ENCODE data around the gene NCK2.

Gene NCK2

DNA sequence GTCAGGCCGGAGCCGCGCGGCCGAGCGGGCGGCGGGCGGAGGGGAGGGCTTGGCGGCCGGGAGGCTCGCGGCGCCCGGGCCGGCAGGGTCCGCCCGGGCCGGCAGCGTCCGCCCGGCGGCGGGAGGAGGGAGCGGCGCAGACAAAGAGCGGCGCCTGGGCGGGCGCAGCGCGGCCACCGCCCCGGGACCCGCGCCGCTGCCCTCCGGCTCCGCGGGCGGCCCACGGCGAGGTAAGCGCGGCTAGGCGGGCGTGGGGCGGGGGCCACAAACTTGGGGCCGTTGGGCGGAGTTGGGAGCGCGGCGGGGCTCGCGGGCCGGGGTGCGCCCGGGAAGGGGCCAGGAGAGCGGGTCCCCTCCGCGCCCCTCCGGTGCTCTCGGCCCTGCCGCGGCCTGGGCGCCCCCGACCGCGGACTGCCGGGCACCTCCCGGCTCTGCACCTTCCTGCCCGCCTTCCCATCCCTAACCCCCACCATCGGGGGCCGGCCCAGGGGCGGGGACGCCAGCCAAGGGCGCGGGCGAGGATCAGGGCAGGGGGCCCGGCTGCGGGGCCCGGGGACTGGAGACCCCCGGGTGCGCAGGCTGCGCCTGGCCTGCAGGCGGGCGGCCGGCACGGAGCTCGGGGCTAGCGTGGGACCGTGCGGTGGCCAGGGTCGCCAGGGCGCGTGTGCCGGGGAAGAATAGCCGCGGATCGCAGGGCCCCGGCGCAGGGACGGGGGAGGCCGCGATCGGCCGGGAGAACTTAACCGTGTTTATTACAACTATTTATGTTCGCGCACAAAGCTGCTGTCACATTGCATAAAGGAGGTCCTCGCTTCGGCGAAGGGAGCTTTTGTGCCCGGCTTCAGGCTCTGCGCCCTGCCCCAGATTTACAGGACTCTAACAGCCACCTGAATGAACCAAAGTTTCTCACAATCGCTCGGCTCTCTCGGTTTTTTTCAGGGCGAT, at the start of gene NCK2:
Gene NCK2 (plus strand): TSS at position 4 of the 945 bp plus-strand sequence. CDS start 110,152 bp downstream, outside the sequence.
- DNase-seq (ENCODE audit: low read depth in 3 of 3, low spot score in 1 of 3) = no peak

DNA sequence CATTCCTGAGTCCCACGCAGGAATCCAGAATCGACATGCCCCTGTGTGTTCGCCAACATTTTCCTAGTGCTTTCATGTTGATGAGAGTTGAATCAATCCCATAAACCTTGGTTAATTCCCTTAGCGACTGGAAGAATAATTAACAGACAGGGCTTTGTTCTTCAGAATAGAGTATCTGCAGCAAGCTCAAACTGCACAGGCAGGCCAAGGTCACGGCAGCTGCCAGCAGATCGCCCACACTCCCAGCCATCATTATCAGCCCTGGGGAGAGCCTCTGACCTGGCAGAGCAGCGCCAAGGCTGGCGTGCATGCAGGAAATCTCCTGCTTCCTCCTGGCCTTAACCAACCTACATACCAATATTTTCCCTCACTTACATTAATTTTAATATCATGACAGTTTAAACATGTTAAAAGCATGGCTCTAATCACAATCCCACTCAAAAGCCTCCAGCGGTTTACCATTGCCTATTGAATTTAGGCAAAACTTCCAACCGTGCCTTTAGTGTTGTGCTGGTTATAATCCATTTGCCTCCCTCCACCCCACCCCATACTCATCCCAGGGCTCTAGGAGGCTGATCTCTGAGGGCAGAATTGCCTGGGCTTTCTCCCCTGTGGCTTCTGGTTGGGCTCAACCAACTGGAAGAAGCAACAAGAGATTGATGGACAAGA, 46.8 kb upstream of the NCK2 start:
- DNase-seq (ENCODE audit: low read depth in 3 of 3, low spot score in 1 of 3) = no peak

DNA sequence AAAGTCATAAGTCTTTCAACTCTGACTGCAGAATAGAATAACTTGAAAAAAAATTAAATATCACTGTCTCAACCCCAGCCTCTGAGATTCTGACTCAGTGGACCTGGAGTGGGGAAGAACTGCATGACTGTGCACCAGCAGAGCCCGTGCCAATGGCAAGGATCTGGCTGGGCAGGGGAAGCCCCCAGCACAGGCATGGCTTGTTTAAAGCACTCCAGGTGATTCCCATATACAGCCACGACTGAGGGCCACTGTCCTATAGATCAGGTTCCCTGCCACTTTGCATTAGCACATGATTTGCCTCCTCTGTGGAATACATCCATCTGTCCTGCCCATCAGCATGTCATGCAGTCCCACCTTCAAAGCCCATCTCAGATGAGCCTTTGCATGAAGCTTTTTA, 45.9 kb upstream of the NCK2 start:
- DNase-seq (ENCODE audit: low read depth in 3 of 3, low spot score in 1 of 3) = no peak

DNA sequence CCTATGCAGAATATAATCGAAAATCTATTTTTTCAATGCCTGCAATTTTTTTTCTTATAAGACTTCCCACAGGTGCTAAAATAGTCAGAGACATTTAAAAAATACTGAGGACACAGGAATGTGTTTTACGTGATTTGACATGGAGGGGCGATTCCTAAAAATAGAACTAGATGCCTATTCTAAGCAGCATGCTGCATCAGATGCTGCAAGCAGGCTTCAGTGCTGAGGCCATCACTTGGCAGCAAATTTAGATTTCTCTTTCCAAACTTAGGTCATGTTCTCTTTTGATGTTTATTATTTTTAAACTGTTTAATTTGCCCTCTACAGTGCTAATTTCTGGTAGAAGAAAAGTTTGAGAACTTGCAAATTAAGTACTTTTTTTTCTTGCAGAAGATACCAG, 43.7 kb upstream of the NCK2 start:
- no peak for DNase-seq (ENCODE audit: low read depth in 3 of 3, low spot score in 1 of 3)

DNA sequence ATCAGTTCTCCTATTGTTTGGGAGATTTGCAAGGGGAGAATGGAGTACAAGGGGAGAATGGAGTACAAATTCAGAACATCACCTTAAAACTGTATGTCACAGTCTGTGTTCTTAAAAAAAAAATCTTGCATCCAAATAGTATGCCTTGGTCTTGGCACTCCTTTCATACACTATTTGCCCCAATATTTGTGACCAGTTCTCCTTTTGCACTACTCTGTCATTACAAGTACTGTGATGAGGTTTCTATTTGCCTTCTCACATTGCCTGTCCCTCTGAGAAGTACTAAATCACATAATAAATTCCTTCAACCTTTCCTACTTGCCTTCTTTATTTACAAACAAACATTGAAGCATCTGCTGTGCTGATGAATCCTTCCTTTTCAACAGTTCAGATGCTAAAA, 36.0 kb upstream of the NCK2 start:
- no peak for DNase-seq (ENCODE audit: low read depth in 3 of 3, low spot score in 1 of 3)

DNA sequence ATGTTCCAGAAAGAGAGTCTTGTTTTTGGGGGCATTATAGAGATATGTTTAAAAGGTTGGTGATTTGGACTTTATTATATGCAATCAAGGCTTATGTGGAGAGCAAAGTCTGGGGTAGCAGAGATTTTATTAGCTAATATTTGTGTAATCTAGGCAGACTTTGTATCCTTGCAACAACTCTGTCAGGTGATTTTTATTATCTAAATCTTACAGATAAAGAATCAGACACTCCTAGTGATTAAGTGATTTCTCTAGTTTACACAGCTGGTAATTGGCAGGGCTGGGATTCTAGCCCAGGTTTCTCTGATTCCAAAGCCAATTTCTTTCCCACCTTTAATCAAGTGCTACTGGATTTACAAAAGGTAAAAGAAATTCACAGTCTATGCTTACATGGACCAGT, 33.3 kb upstream of the NCK2 start:
- no peak for DNase-seq (ENCODE audit: low read depth in 3 of 3, low spot score in 1 of 3)

DNA sequence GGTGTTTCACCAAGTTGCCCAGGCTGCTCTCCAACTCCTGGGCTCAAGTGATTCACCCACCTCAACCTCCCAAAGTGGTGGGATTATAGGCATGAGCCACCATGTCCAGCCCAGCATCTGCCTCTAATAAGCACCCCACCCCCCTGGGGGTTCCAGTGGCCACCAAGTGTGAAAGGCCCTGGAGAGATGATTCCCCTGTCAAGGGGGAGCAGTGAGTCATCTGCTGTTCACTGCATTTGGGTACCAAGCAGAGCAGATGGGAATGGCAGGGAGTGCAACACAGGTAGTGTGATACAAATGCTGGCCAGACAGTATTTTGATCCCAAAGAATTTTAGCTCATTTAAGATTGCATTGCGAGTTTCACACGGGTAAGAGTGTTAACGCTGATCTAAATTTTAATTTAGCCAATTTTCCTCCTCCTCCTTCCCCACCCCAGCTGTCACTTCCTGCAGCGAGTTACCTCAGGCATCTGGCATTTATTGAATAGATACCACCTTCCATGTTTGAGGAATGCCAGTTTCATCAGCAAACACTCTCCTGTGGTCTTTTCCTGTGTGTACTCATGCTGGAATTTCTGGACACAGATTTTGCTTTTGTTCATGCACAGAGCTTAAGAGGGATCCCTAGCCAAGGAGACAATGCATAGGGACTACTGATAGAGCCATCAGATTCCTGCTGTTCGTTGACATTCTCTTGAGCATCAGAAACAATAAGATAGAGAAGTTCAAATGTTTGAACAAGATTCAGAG, 32.4 kb upstream of the NCK2 start:
- DNase-seq (ENCODE audit: low read depth in 3 of 3, low spot score in 1 of 3) = no peak

DNA sequence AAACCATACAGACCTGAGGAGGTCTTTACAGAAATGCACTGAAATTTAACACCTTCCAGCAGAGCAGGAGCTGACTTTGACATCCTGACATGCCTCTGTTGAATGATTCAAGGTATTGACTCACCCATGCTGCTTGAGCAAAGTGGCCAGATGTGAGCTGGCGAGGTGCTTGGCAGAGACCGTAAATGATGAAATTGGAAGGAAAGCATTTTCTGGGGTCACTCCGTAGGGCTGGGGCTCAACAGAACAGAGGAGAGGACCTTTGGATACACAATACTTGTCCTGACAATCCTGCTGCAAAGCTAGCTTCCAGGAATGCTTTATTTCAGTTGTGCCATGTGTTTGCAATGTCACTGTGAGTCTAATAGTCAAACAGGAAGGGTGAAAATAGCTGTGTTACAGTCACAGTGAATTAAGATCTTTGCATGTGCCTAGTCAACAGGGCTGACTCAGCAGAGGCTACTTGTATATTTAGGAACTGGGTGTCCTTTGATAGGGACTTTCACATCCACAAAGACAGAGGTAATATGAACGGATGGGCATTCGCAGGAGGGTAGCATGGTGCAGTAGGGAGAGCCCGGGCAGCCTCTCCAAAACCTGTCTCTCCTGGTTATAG, 31.6 kb upstream of the NCK2 start:
- DNase-seq (ENCODE audit: low read depth in 3 of 3, low spot score in 1 of 3) = no peak

DNA sequence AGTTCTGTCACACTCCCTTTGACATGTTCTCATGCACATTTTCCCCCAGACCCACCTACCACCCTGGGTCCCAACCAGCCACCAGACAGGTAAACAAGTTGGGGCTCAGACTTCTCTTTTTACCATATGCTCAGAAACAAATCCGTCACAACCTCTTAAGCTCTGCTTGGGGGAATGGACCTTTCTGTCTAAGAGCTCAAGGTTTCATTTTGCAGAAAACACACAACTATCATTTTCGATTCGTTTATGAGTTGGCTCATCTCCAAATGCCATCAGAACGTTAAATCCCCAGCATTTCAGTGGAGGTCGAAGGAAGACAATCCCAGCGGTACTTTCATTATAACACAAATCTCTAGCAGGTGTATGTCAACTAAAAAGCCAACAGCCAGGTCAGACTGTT, 30.6 kb upstream of the NCK2 start:
- DNase-seq (ENCODE audit: low read depth in 3 of 3, low spot score in 1 of 3) = no peak

DNA sequence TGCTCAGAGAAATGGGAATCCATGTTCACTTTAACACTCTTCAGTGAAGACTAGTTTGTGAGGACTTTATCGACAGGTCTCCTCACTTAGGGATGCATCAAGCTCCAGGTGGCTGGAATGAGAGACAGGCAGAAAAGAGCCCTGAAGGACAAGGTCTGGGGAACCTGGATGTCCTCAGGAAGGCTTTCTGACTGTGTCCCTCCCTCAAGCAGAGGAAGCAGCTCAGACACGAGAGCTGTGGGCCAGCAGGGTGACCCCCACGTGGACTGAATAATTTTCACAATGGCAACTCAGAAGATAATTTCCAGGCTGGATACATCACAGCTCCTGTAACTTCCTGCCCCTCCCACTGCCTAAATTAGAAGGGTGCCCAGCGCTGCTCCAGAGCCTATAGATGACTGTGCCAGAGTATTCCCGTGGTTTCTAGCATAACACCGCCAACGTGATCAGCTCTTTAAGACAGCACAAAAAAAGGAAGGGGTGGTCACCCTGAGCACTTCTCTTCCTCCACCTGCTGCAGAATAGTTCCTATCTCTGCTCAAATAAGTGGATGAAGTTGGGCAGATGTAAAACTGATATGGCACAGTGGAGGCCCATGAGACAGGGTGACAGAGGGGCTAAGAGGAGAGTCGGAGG, 25.7 kb upstream of the NCK2 start:
- DNase-seq (ENCODE audit: low read depth in 3 of 3, low spot score in 1 of 3) = no peak

DNA sequence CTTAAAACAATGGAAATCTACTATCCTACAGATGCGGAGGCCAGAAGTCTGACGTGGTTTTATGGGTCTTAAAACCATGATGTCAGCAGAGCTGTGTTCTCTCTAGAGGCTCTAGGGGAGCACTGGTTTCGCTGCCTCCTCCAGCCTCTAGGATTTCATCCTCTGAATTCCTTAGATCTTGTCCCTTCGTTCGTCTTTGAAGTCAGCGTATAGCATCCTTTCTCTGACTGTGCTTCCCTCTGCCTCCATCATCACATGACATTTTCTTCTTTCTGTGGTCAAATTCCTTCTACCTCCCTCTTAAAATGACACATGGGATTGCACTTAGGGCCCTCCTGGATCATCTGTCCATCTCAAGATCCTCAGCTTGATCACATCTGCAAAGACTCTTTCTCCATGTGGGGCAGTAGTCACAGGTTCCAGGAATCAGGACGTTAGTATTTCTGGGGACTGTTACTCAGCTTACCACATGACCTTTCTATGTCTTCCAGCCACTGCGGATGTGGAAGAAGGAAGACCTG, 22.7 kb upstream of the NCK2 start:
- no peak for DNase-seq (ENCODE audit: low read depth in 3 of 3, low spot score in 1 of 3)

DNA sequence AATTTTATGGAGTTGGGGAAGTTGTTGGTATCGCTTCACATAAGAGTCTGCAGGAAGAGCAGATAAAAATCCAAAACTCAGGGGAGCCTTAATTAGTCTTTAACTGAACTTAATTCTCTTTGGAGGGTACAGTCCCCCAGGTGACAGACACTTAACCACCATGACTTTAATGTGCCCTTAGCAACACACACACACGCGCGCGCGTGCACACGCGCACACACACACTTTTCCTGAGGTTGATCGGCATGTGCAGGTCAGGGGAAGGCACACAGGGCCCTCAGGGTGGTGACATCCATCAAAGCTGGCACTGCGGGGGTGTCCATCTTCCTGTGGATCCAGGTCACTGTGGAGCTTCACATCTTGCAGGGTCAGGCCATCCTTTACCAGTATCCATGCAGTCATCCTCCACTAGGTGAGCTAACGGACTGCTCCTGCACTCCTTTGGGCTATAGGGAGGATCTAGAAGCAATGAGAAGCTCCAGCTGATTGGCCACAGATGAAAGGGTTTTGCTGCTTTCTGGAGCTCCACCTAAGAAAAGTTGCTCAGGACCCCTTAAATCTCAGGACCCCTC, 21.9 kb upstream of the NCK2 start:
- no peak for DNase-seq (ENCODE audit: low read depth in 3 of 3, low spot score in 1 of 3)

DNA sequence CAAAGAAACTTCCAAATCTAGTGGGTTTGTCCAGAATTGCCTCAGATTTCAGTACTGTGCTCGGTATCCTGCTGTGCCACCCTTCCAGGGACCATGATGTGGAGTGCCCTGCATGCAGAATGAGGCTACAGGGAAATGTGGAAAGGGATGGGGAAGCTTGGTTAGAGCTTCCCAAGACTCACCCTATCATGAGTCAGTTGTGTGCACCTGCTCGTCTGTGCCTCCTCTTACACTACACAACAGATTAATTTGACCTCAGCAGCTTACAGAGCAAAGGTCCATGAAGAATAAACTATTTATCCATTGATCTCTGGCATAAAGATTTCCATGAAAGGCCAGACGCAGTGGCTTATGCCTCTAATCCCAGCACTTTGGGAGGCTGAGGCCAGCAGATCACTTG, 21.3 kb upstream of the NCK2 start:
- no peak for DNase-seq (ENCODE audit: low read depth in 3 of 3, low spot score in 1 of 3)

DNA sequence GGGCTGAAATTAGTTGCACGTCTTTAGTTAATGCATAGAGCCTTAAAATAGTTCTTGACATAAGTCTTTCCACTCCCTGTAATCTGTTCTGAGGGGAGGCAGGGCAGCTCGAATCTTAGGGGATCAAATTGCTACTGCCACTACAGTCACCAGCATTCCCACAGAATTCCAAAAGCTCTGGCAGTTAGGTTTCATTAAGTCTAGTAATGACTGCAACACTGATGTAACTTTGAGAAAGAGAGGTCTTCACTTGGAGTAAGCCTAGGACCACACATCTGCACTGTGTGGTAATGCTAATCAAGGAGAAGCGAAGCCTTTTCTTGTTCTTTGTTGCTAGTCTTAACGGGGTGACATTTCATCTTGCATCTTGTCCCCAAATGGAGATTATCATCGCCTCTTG, 19.3 kb upstream of the NCK2 start:
- DNase-seq (ENCODE audit: low read depth in 3 of 3, low spot score in 1 of 3) = no peak

DNA sequence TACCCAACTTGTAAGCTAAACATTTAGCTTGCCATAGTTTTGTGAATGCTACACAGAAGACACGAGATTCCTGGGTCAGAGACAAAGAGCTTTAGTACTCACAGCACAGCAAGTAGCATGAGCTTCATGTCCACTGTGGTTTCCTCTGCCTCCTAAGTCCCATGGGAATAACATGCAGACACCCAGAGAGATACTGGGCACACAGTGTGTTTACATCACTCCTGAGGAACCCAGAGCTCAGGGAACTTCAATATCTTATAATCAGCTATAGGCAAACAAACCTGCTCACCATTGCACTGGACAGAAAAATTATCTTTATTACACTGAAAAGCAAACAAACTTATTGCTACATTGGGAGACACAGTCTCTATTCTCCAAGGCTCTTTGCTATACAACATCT, 14.5 kb upstream of the NCK2 start:
- no peak for DNase-seq (ENCODE audit: low read depth in 3 of 3, low spot score in 1 of 3)

DNA sequence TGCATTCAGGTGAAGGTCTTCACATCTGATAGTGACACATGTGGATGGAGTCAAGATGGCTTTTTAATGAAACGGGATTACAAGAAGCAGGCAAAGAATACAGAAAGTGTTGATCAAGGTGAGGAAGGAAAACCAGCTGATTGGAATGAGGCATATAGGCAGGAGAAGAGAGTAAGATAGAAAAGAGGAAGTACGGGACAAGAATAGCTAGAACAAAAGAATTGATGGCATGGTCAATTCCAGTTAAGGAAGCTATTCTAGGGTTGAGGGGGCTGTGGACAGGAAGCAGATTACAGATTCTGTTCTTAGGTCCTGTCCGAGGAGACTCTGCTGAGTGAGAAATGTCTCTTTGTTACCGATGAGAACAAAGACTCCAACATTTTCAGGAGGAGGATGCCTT, 13.2 kb upstream of the NCK2 start:
- no peak for DNase-seq (ENCODE audit: low read depth in 3 of 3, low spot score in 1 of 3)

DNA sequence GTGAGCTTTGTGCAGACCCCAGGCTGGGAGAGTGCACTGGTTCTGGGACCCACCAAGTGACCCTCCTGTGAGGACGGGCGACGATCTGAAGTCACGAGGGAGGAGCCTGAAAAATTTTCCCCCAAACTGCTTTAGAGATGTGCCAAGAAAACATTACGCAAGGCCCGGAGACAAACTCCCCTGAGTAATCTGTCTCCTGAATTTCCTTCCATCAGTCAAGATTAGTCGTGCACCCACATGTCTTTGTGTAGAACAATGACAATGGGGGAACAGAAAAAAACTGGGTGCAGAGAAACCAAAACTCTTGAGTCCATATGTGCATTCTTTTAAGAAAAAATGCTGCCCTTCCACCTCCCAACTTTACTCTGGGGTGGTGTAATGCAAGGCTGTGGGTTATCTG, 12.6 kb upstream of the NCK2 start:
- no peak for DNase-seq (ENCODE audit: low read depth in 3 of 3, low spot score in 1 of 3)

DNA sequence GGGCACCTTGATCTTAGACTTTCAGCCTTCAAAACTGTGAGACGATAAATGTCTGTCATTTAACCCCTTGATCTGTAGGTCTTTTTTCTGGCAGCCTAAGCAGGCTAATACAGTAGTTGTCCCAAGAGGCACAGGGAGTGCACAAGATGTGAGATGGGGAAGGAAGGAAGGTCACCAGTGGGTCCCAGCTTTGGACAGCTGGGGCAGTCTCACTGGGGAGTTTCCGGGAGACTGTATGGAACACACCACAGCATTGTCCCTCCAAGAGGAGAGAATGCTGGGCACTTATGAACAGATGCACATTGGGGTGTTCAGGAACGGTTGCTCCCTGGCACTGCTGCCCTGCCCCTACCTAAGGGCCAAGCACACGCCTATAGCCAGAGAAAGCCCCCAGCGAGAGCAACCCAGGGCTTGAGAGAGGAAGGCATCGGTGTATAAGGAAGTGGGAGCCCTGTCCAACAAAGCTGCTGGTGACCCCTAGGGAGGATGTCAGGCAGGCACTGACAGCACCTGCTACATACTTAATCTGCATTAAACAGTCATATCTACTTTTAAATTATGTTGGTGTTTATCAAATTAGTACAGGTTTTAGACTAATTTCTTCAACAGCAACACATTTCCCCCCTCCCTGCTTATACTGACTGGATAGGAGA, 11.6 kb upstream of the NCK2 start:
- no peak for DNase-seq (ENCODE audit: low read depth in 3 of 3, low spot score in 1 of 3)

DNA sequence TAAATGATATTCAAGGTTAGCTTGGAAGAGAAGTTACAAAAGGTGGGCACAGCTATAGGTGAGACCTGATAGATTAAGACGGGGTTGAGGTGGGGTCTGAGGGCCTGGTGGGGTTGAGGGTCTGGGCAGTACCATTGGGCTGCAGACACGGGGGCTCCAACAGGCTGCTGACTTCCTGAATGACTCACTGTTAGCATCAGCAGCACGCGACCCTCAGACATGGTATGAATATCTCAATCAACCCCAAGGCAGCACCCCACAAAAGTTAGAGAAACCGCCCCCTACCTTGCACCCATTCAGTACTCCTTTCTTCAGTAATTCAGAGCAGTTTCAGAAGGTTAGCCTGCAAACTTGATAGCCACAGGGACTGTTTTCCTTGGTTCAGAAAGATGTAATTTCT, 10.8 kb upstream of the NCK2 start:
- no peak for DNase-seq (ENCODE audit: low read depth in 3 of 3, low spot score in 1 of 3)
